Neural cell (in vitro differentiated cells): ENCODE results near the gene RIMKLA. TPM values are rescaled to one million over a fixed set of nuclear protein-coding genes. Genes with fewer than 3 reads are reported as not detected.

Experiments used
- H2AFZ ChIP-seq: fragments of 200-600, 300-800 bp; sonication (generic), shearing (Covaris generic); 2 replicates; pipeline ENCODE4 v1.6.0; 2014; ENCODE audit warnings: low read depth, mild to moderate bottlenecking, antibody characterized with exemption, low read length, moderate library complexity
- H3F3A ChIP-seq: fragments of 200-600 bp; shearing (Covaris generic); 2 replicates; pipeline ENCODE4 v1.6.1; 2016; ENCODE audit warnings: mild to moderate bottlenecking, moderate library complexity, mixed read lengths, antibody characterized with exemption, low read length; ENCODE audit not compliant: insufficient read depth, poor library complexity, severe bottlenecking
- H3K27ac ChIP-seq: fragments of 200-600, 300-800 bp; sonication (generic), shearing (Covaris generic); 2 replicates; pipeline ENCODE4 v1.5.1; 2014; ENCODE audit warnings: mild to moderate bottlenecking, low read length, moderate library complexity
- H3K27me3 ChIP-seq: fragments of 300-800, 200-600 bp; sonication (generic), shearing (Covaris generic); 2 replicates; pipeline ENCODE4 v1.6.0; 2014; ENCODE audit warnings: mild to moderate bottlenecking, low read depth, low read length, moderate library complexity; ENCODE audit not compliant: insufficient read depth
- H3K36me3 ChIP-seq: fragments of 300-800, 200-600 bp; sonication (generic), shearing (Covaris generic); 2 replicates; pipeline ENCODE4 v1.5.1; 2014; ENCODE audit warnings: mild to moderate bottlenecking, antibody characterized with exemption, low read length, moderate library complexity; ENCODE audit not compliant: insufficient read depth
- H3K4me2 ChIP-seq: fragments of 300-800, 200-600 bp; sonication (generic), shearing (Covaris generic); 2 replicates; pipeline ENCODE4 v1.6.0; 2014; ENCODE audit warnings: mild to moderate bottlenecking, low read length
- H3K4me3 ChIP-seq: fragments of 300-800, 200-600 bp; sonication (generic), shearing (Covaris generic); 2 replicates; pipeline ENCODE4 v1.5.1; 2014; ENCODE audit warnings: mild to moderate bottlenecking, low read length, moderate library complexity
- H3K79me2 ChIP-seq: fragments of 200-600 bp; shearing (Covaris generic); replicated peaks from 2 replicates; pipeline ENCODE4 v1.6.0; 2014; ENCODE audit warnings: mild to moderate bottlenecking, low read length, moderate library complexity; ENCODE audit not compliant: insufficient read depth
- H3K9ac ChIP-seq: fragments of 300-800, 200-600 bp; sonication (generic), shearing (Covaris generic); 2 replicates; pipeline ENCODE4 v1.6.1; 2016; ENCODE audit warnings: mild to moderate bottlenecking, low read length, mixed read lengths
- H3K9me2 ChIP-seq: fragments of 200-600 bp; shearing (Covaris generic); 2 replicates; pipeline ENCODE4 v1.6.1; 2016; ENCODE audit warnings: mild to moderate bottlenecking, low read length, mixed read lengths; ENCODE audit not compliant: insufficient read depth
- H3K9me3 ChIP-seq: fragments of 200-600, 300-800 bp; sonication (generic), shearing (Covaris generic); 2 replicates; pipeline ENCODE4 v1.6.1; 2016; ENCODE audit warnings: mild to moderate bottlenecking, mixed run types, low read length, moderate library complexity, mixed read lengths
- H4K20me1 ChIP-seq: fragments of 200-600 bp; shearing (Covaris generic); 2 replicates; pipeline ENCODE4 v1.6.1; 2016; ENCODE audit warnings: mild to moderate bottlenecking, mixed run types; ENCODE audit not compliant: insufficient read depth
- EP300 ChIP-seq: fragments of 450-650 bp; conservative IDR thresholded peaks from 2 replicates; pipeline ENCODE4 v1.6.1; 2014; ENCODE audit warnings: antibody characterized with exemption, mild to moderate bottlenecking, moderate library complexity; ENCODE audit not compliant: poor library complexity, severe bottlenecking
- EZH2 ChIP-seq: fragments of 200-600, 300-800 bp; shearing (Covaris generic), sonication (generic); IDR thresholded peaks from 2 replicates; pipeline ENCODE4 v1.6.1; 2014; ENCODE audit warnings: antibody characterized with exemption, low read length, borderline replicate concordance, mild to moderate bottlenecking; ENCODE audit not compliant: insufficient read depth, poor library complexity, severe bottlenecking
- MXI1 ChIP-seq: fragments of 450-650 bp; conservative IDR thresholded peaks from 2 replicates; pipeline ENCODE4 v1.6.1; 2014; ENCODE audit warnings: antibody characterized with exemption, mild to moderate bottlenecking; ENCODE audit not compliant: poor library complexity, severe bottlenecking
- POLR2AphosphoS5 ChIP-seq: IDR thresholded peaks from 2 replicates; pipeline ENCODE4 v1.6.1; 2012
- RAD21 ChIP-seq: fragments of 450-650 bp; conservative IDR thresholded peaks from 2 replicates; pipeline ENCODE4 v1.6.1; 2014; ENCODE audit warnings: antibody characterized with exemption, mild to moderate bottlenecking, moderate library complexity
- SMC3 ChIP-seq: fragments of 450-650 bp; conservative IDR thresholded peaks from 2 replicates; pipeline ENCODE4 v1.6.1; 2014; ENCODE audit warnings: antibody characterized with exemption, mild to moderate bottlenecking, moderate library complexity; ENCODE audit not compliant: poor library complexity
- TAF1 ChIP-seq: IDR thresholded peaks from 2 replicates; pipeline ENCODE4 v1.6.1; 2012; ENCODE audit warnings: low read depth
- polyA plus RNA-seq: library from polyadenylated mRNA; depleted of rRNA; stranded (reverse); fragments of >200 nt; gene quantifications from 2 replicates; pipeline ENCODE4 v1.2.3, GENCODE V29; 2014
- TF ChIP-seq, protein P1 (sequence below): fragments of 450-650 bp; IDR thresholded peaks from 2 replicates; pipeline ENCODE4 v1.5.1; 2014; ENCODE audit warnings: antibody characterized with exemption, mild to moderate bottlenecking, moderate library complexity; ENCODE audit not compliant: poor library complexity, severe bottlenecking
- TF ChIP-seq, protein P2 (sequence below): IDR thresholded peaks from 2 replicates; pipeline ENCODE4 v1.6.1; 2012; ENCODE audit warnings: borderline replicate concordance

Gene RIMKLA
- polyA plus RNA-seq, 1 donor from 2014 or later: 35.4 TPM

DNA sequence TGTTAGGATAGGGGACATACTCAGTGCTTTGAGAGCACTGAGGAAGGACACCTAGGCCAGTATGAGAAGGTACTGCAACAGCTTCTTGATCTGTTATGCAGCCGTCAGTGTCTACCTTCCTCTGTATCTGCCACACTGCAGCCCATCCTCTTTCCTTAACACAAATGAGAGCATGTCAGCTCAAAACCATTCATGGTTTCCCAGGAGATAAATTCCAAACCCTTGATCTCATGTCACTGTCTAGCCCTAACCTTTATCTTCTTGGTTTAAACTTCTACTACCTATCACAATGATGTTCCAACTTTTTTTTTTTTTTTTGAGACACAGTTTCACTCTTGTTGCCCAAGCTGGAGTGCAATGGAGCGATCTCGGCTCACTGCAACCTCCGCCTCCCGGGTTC lies 73.8 kb downstream of the RIMKLA start:
- no peaks in the 10 kb centered on the region for H3K36me3 ChIP-seq
- H3K79me2 ChIP-seq: peaks cover 4% of the 10 kb centered on the region
- no peaks in the 10 kb centered on the region for H3K27me3 ChIP-seq
- no peak overlapping the region for H3K9ac ChIP-seq
- H3K27ac ChIP-seq: no peak overlapping the region
- TF ChIP-seq, protein P1, sequence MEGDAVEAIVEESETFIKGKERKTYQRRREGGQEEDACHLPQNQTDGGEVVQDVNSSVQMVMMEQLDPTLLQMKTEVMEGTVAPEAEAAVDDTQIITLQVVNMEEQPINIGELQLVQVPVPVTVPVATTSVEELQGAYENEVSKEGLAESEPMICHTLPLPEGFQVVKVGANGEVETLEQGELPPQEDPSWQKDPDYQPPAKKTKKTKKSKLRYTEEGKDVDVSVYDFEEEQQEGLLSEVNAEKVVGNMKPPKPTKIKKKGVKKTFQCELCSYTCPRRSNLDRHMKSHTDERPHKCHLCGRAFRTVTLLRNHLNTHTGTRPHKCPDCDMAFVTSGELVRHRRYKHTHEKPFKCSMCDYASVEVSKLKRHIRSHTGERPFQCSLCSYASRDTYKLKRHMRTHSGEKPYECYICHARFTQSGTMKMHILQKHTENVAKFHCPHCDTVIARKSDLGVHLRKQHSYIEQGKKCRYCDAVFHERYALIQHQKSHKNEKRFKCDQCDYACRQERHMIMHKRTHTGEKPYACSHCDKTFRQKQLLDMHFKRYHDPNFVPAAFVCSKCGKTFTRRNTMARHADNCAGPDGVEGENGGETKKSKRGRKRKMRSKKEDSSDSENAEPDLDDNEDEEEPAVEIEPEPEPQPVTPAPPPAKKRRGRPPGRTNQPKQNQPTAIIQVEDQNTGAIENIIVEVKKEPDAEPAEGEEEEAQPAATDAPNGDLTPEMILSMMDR: no peak
- TF ChIP-seq EZH2: no peak
- no peak for TF ChIP-seq TAF1
- no peak for TF ChIP-seq EP300
- TF ChIP-seq, protein P2, sequence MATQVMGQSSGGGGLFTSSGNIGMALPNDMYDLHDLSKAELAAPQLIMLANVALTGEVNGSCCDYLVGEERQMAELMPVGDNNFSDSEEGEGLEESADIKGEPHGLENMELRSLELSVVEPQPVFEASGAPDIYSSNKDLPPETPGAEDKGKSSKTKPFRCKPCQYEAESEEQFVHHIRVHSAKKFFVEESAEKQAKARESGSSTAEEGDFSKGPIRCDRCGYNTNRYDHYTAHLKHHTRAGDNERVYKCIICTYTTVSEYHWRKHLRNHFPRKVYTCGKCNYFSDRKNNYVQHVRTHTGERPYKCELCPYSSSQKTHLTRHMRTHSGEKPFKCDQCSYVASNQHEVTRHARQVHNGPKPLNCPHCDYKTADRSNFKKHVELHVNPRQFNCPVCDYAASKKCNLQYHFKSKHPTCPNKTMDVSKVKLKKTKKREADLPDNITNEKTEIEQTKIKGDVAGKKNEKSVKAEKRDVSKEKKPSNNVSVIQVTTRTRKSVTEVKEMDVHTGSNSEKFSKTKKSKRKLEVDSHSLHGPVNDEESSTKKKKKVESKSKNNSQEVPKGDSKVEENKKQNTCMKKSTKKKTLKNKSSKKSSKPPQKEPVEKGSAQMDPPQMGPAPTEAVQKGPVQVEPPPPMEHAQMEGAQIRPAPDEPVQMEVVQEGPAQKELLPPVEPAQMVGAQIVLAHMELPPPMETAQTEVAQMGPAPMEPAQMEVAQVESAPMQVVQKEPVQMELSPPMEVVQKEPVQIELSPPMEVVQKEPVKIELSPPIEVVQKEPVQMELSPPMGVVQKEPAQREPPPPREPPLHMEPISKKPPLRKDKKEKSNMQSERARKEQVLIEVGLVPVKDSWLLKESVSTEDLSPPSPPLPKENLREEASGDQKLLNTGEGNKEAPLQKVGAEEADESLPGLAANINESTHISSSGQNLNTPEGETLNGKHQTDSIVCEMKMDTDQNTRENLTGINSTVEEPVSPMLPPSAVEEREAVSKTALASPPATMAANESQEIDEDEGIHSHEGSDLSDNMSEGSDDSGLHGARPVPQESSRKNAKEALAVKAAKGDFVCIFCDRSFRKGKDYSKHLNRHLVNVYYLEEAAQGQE: no peak
- no peak for TF ChIP-seq RAD21
- no peaks in the 10 kb centered on the region for H3K9me3 ChIP-seq
- no peaks in the 10 kb centered on the region for H4K20me1 ChIP-seq
- no peak overlapping the region for H3K4me3 ChIP-seq
- no peaks in the 10 kb centered on the region for H3K9me2 ChIP-seq
- H2AFZ ChIP-seq: no peak overlapping the region
- no peak overlapping the region for H3K4me2 ChIP-seq
- no peaks in the 10 kb centered on the region for H3F3A ChIP-seq

DNA sequence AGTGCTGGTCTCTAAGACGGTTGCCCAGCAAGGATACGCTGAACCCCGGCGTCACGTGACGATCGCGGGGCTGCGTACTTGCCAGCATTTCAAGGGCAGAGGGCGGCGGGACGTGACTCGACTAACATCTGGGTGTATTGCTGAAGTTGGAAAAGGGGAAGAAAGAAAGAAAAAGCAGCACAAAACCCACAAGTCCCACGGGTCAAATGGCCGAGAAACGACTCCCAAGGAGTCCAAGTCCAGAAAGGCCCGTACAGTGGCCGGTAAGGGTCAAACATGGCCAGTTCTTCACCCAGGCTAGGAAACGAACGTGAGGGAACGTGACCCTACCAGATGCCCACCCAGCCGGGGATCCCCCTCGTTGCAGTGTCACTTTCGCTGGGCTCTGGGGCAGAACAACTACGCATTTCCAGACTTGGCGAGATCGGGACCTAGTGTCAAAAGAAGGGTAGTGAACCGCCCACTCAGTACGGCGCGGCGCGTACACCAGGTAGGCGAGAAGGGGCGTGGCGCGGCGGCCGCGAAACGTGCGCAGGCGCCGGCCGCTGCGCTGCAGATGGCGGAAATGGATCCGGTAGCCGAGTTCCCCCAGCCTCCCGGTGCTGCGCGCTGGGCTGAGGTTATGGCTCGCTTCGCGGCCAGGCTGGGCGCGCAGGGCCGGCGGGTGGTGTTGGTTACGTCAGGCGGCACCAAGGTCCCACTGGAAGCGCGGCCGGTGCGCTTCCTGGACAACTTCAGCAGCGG lies 75.6 kb downstream of the RIMKLA start, which contains the start of the genes PPCS and ZMYND12:
Gene PPCS (plus strand): TSS at position 534 of the 744 bp plus-strand sequence. CDS start 23 bp downstream, at position 557.
Gene ZMYND12 (minus strand): TSS at position 13 of the 744 bp plus-strand sequence. CDS start 25 bp downstream, outside the sequence.
- Histone ChIP-seq H3K9me3 (no peaks in the 10 kb centered on the region), H3K9ac (peak within 1 kb of the TSS; percentile 82), H4K20me1 (no peaks in the 10 kb centered on the region), H3F3A (no peaks in the 10 kb centered on the region), H3K79me2 (peaks cover 4% of the 10 kb centered on the region), H3K9me2 (no peaks in the 10 kb centered on the region), H3K27ac (peak within 1 kb of the TSS; percentile 76), H3K4me3 (peak within 1 kb of the TSS; percentile 84), H3K4me2 (peak within 1 kb of the TSS; percentile 67), H2AFZ (peak within 1 kb of the TSS; percentile 70), H3K36me3 (no peaks in the 10 kb centered on the region), H3K27me3 (no peaks in the 10 kb centered on the region)
- TF ChIP-seq, protein P2: peak; percentile 54
- TF ChIP-seq EZH2 (no peak), SMC3 (peak; percentile 53), EP300 (no peak), RAD21 (no peak), MXI1 (peak; percentile 82), POLR2AphosphoS5 (peak; percentile 77), TAF1 (peak; percentile 78)
- TF ChIP-seq, protein P1: no peak
